Neutrophil (primary cell): ENCODE data around the gene KIZ.

ENCODE experiments used
- H3K27ac ChIP-seq: fragments of 200-600 bp; sonication (generic); 2 replicates; pipeline ENCODE4 v1.5.1; 2016; ENCODE audit warnings: mild to moderate bottlenecking, moderate library complexity
- H3K27me3 ChIP-seq: fragments of 200-600 bp; sonication (generic); 2 replicates; pipeline ENCODE4 v1.6.0; 2016; ENCODE audit warnings: mild to moderate bottlenecking
- H3K36me3 ChIP-seq: fragments of 200-600 bp; sonication (generic); 2 replicates; pipeline ENCODE4 v1.5.1; 2017
- H3K4me1 ChIP-seq, 2 experiments: fragments of 200-600 bp in 1 of 2; sonication (generic) in 1 of 2; 1 replicate in 1 of 2; 2 replicates in 1 of 2; pipeline versions ENCODE4 v1.5.1 to v1.6.1; 2013 to 2016; ENCODE audit warnings: low read depth in 1 of 2, low read length in 1 of 2, mild to moderate bottlenecking in 1 of 2, moderate library complexity in 1 of 2; ENCODE audit not compliant: control insufficient read depth in 1 of 2, insufficient read depth in 1 of 2
- H3K4me3 ChIP-seq, 2 experiments: fragments of 200-600 bp in 1 of 2; sonication (generic) in 1 of 2; 1 replicate in 1 of 2; 2 replicates in 1 of 2; pipeline ENCODE4 v1.5.1; 2013 to 2016; ENCODE audit warnings: low read depth in 1 of 2, low read length in 1 of 2, mild to moderate bottlenecking in 1 of 2, moderate library complexity in 1 of 2
- H3K9me3 ChIP-seq: fragments of 200-600 bp; sonication (generic); 2 replicates; pipeline ENCODE4 v1.5.1; 2016
- TF ChIP-seq, protein P1 (sequence below): fragments of 200-600 bp; sonication (generic); IDR thresholded peaks from 2 replicates; pipeline ENCODE4 v1.5.1; 2016; ENCODE audit warnings: antibody characterized with exemption

Gene KIZ

DNA sequence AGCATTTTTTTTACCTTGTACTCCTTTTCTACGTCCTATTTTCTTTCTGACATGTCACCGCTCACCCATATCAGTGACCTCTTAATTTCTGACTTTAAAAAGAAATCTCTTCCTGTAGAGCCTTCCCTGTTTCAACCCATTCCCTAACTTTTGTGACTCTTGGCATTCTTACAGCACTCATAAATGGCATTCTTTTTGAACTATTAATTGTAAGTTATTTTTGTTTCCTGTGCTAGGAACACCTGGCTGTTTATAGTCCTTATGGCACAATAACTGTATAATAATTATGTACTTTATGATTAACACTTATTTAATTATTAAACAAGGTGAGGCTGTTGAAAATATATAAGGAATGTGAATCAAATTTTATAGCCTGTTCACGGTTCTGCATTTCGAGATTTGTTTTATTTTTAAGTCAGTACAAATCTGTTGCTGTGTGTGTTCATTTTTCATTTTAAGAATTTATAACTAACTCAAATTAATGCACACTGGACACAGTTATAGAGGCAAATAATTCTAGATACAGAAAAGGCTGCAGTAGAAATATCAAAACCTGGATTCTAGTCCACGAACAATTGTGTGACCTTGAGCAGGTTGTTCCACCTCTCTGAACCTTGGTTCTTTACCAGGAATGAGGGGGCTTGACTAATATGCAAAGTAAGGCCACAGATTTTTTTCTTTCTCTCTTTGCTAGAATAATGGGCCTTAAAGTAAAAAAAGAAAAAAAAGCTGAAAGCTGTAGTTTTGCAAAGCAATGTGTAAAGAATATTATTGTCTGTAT, 1.5 kb downstream of the KIZ start:
- Histone ChIP-seq H3K27ac (no peak overlapping the region), H3K9me3 (no peaks in the 10 kb centered on the region), H3K4me1 (peaks cover 15 to 19% of the 10 kb centered on the region in 2 experiments), H3K27me3 (no peaks in the 10 kb centered on the region), H3K4me3 (no peak overlapping the region), H3K36me3 (no peaks in the 10 kb centered on the region)
- TF ChIP-seq, protein P1, sequence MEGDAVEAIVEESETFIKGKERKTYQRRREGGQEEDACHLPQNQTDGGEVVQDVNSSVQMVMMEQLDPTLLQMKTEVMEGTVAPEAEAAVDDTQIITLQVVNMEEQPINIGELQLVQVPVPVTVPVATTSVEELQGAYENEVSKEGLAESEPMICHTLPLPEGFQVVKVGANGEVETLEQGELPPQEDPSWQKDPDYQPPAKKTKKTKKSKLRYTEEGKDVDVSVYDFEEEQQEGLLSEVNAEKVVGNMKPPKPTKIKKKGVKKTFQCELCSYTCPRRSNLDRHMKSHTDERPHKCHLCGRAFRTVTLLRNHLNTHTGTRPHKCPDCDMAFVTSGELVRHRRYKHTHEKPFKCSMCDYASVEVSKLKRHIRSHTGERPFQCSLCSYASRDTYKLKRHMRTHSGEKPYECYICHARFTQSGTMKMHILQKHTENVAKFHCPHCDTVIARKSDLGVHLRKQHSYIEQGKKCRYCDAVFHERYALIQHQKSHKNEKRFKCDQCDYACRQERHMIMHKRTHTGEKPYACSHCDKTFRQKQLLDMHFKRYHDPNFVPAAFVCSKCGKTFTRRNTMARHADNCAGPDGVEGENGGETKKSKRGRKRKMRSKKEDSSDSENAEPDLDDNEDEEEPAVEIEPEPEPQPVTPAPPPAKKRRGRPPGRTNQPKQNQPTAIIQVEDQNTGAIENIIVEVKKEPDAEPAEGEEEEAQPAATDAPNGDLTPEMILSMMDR: no peak

DNA sequence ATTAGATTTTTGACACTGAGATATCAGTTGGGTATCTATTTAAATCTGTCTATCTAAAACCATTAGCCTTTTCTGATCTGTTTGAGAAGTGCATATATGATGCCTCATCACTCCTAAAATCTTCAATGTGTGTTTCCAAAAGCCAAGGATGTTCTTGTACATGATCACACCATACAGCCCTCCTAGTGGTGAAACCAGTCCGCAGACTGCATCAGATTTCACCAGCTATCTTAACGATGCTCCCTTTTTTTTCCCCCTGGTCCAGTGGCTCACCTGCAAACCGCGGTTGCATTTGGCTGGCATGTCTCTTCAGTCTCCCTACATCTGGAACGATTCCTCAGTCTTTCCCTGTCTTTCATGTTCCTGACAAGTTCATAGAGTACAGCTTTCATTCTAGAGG, 4.0 kb downstream of the KIZ start:
- no peak overlapping the region for H3K4me3 ChIP-seq
- H3K27me3 ChIP-seq: no peaks in the 10 kb centered on the region
- H3K9me3 ChIP-seq: no peaks in the 10 kb centered on the region
- H3K27ac ChIP-seq: no peak overlapping the region
- peaks cover 15 to 19% of the 10 kb centered on the region in 2 experiments for H3K4me1 ChIP-seq
- H3K36me3 ChIP-seq: peaks cover 15% of the 10 kb centered on the region
- TF ChIP-seq, protein P1: no peak

DNA sequence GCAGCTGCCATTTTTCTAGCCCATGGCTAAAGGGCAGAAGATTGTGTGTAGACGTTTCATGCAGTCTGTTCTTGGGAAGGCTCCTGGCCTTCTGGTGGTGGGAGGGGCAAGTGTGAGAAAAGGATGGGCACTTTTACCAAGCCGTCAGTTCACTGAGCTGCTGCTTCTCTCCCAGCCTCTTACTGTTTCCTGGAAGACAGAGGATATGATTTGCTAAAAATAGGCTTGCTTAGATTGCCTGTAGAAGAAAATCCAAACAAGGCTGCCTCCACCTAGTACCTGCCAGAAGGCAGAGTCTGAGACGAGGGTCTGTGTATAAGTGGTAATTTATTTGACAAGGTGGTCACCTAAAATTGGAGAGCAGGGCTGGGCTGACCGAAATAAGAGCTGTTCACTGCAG, 7.5 kb downstream of the KIZ start:
- H3K4me1 ChIP-seq: no peaks in the 10 kb centered on the region
- TF ChIP-seq, protein P1: no peak
- H3K27me3 ChIP-seq: no peaks in the 10 kb centered on the region
- no peak overlapping the region for H3K4me3 ChIP-seq
- H3K36me3 ChIP-seq: peaks cover 24% of the 10 kb centered on the region
- H3K9me3 ChIP-seq: no peaks in the 10 kb centered on the region
- no peak overlapping the region for H3K27ac ChIP-seq

DNA sequence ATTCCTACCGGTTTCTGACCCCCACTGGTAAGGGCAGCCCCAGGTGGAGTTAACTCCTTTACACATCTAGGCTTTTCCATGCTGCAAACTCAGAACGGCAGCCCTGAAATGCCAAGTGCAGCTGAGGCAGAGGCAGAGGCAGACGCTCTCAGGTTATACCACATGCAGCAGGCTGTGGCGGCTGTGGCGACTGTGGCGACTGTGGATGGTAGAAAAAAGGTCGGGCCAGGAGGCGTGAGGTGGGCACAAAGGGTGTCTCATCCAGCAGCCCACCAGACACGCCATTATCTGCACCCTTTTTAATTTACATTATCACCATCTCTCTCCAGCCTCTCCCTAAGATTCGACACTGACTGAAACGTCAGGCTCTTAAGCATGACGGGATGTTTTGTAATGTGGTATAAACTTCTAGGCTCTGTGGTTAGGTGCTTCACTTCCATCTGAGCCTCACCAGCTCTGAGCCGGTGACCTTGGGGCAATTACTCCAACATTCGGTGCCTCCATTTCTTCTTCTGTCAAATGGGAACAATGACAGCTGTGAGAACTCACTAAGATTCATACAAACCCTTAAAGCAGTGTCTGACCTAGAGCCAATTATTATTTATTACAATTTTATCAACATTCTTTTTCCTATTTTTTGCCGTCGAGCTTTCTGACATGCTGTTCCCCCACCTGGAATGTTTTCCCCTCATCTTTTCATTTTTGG, 8.2 kb downstream of the KIZ start:
- H3K27me3 ChIP-seq: no peaks in the 10 kb centered on the region
- H3K9me3 ChIP-seq: no peaks in the 10 kb centered on the region
- H3K36me3 ChIP-seq: peaks cover 26% of the 10 kb centered on the region
- H3K4me3 ChIP-seq: no peak overlapping the region
- no peaks in the 10 kb centered on the region for H3K4me1 ChIP-seq
- TF ChIP-seq, protein P1: no peak
- H3K27ac ChIP-seq: no peak overlapping the region

DNA sequence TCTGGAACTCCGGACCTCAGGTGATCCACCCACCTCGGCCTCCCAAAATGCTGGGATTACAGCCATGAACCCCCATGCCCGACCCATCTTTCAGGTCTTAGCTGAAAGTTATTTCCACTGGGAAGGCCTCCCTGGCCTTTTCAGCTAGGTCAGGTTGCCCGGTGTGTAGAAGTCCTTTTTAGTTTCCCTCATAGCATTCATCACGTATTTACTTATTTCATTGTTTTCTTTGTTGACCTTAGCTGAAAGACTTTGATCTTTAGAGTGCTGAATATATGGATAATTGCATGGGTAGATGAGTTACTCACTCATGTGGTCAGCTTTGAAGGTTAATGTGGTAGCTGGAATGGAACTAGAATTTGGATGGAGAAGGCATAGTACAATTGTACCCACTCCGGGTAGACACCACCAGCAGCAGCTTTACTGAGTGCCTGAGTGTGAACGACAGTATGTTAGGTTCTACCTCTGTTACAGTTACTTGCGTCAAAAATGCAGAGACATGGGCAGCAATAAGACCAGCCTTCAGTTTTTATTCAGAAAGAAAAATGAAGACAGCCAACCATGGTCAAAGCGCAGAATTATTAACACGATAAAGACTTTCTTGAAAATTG, 9.1 kb downstream of the KIZ start:
- H3K4me1 ChIP-seq: no peaks in the 10 kb centered on the region
- TF ChIP-seq, protein P1: no peak
- no peak overlapping the region for H3K27ac ChIP-seq
- H3K27me3 ChIP-seq: no peaks in the 10 kb centered on the region
- H3K36me3 ChIP-seq: peaks cover 26% of the 10 kb centered on the region
- no peak overlapping the region for H3K4me3 ChIP-seq
- no peaks in the 10 kb centered on the region for H3K9me3 ChIP-seq
